MM.1S (cell line): Measurements from ENCODE around the gene SHF.

Experiments
- EZH2phosphoT487 ChIP-seq: fragments of 300-600 bp; sonication (generic); IDR thresholded peaks from 2 replicates; pipeline ENCODE4 v1.6.1; 2018; ENCODE audit warnings: antibody characterized with exemption, low read length
- TF ChIP-seq, protein P1 (sequence below): fragments of 300-600 bp; sonication (generic); IDR thresholded peaks from 2 replicates; pipeline ENCODE4 v1.5.1; 2016; ENCODE audit warnings: antibody characterized with exemption, low read length, mixed read lengths

DNA sequence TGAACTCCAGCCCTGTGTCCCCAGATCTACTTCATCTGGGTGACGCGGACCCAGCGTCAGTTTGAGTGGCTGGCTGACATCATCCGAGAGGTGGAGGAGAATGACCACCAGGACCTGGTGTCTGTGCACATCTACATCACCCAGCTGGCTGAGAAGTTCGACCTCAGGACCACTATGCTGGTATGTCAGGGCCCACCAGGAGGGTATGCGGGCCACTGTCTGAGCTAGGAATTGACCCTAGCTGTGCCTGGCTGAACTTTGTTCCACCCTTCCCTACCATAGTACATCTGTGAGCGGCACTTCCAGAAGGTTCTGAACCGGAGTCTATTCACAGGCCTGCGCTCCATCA is 24.3 kb downstream of the SHF start:
- TF ChIP-seq, protein P1, sequence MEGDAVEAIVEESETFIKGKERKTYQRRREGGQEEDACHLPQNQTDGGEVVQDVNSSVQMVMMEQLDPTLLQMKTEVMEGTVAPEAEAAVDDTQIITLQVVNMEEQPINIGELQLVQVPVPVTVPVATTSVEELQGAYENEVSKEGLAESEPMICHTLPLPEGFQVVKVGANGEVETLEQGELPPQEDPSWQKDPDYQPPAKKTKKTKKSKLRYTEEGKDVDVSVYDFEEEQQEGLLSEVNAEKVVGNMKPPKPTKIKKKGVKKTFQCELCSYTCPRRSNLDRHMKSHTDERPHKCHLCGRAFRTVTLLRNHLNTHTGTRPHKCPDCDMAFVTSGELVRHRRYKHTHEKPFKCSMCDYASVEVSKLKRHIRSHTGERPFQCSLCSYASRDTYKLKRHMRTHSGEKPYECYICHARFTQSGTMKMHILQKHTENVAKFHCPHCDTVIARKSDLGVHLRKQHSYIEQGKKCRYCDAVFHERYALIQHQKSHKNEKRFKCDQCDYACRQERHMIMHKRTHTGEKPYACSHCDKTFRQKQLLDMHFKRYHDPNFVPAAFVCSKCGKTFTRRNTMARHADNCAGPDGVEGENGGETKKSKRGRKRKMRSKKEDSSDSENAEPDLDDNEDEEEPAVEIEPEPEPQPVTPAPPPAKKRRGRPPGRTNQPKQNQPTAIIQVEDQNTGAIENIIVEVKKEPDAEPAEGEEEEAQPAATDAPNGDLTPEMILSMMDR, result no peak
- TF ChIP-seq EZH2phosphoT487, result no peak
